Measurements from ENCODE around the gene ZNF18. TPM values are rescaled to one million over a fixed set of nuclear protein-coding genes. Genes with fewer than 3 reads are reported as not detected.
"Not testable (repeated sequence)": the region's sequence is repeated elsewhere in the genome, so short reads cannot be mapped to it uniquely, and the experiment has no call there.

The ZNF18 gene
- total RNA-seq, 3 donors from 2014 or later (not counting 1 experiment from before 2014, with no cell fraction given) = 16.8 to 20.8 (median 17.5) TPM

GRCh38 chr17:11943759-11944347 is 53.4 kb downstream of the ZNF18 start:
- Mint-ChIP-seq H3K27me3 (ENCODE audit: low read depth in 2 of 2) (peaks cover 0 to 3% of the 10 kb centered on the region in 2 donors), H3K4me3 (no peak overlapping the region), H3K4me1 (no peaks in the 10 kb centered on the region), H3K36me3 (no peaks in the 10 kb centered on the region), H3K27ac (no peak overlapping the region), H3K9me3 (no peaks in the 10 kb centered on the region)
- Histone ChIP-seq H3K27ac (ENCODE audit: low read length) (no peak overlapping the region), H3K27me3 (ENCODE audit: control insufficient read depth, insufficient read depth, low read length) (no peaks in the 10 kb centered on the region), H3K4me3 (ENCODE audit: low read length) (no peak overlapping the region), H3K9me3 (ENCODE audit: control insufficient read depth, insufficient read depth, low read length) (no peaks in the 10 kb centered on the region), H3K36me3 (ENCODE audit: control insufficient read depth, insufficient read depth, low read length) (no peaks in the 10 kb centered on the region), H3K4me1 (ENCODE audit: control insufficient read depth, insufficient read depth, low read length) (no peaks in the 10 kb centered on the region)
- ATAC-seq = no peak
- 90% methylated on average over 7 of the region's 7 CpGs for WGBS (ENCODE audit: insufficient coverage)
- TF ChIP-seq, protein P1, sequence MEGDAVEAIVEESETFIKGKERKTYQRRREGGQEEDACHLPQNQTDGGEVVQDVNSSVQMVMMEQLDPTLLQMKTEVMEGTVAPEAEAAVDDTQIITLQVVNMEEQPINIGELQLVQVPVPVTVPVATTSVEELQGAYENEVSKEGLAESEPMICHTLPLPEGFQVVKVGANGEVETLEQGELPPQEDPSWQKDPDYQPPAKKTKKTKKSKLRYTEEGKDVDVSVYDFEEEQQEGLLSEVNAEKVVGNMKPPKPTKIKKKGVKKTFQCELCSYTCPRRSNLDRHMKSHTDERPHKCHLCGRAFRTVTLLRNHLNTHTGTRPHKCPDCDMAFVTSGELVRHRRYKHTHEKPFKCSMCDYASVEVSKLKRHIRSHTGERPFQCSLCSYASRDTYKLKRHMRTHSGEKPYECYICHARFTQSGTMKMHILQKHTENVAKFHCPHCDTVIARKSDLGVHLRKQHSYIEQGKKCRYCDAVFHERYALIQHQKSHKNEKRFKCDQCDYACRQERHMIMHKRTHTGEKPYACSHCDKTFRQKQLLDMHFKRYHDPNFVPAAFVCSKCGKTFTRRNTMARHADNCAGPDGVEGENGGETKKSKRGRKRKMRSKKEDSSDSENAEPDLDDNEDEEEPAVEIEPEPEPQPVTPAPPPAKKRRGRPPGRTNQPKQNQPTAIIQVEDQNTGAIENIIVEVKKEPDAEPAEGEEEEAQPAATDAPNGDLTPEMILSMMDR (IDR thresholded peaks at IDR 0.05) = no peak
- no peak for DNase-seq
- intact Hi-C loops (cut with micrococcal nuclease) = no loop called here

- H3K9me3 ChIP-seq (ENCODE audit: control insufficient read depth, insufficient read depth, low read length); H3K27me3 Mint-ChIP-seq (ENCODE audit: low read depth in 2 of 2); DNase-seq; H3K9me3 Mint-ChIP-seq; intact Hi-C loops (cut with micrococcal nuclease); H3K36me3 ChIP-seq (ENCODE audit: control insufficient read depth, insufficient read depth, low read length); H3K27ac ChIP-seq (ENCODE audit: low read length); H3K4me3 ChIP-seq (ENCODE audit: low read length); H3K36me3 Mint-ChIP-seq; H3K4me3 Mint-ChIP-seq; H3K27me3 ChIP-seq (ENCODE audit: control insufficient read depth, insufficient read depth, low read length); H3K27ac Mint-ChIP-seq; H3K4me1 ChIP-seq (ENCODE audit: control insufficient read depth, insufficient read depth, low read length); ATAC-seq; H3K4me1 Mint-ChIP-seq: not testable (repeated sequence)
- 90% methylated on average over 9 of the region's 11 CpGs for WGBS (ENCODE audit: insufficient coverage)
Measured at GRCh38 chr17:11943086-11943485, 54.2 kb downstream of the ZNF18 start.

DNA sequence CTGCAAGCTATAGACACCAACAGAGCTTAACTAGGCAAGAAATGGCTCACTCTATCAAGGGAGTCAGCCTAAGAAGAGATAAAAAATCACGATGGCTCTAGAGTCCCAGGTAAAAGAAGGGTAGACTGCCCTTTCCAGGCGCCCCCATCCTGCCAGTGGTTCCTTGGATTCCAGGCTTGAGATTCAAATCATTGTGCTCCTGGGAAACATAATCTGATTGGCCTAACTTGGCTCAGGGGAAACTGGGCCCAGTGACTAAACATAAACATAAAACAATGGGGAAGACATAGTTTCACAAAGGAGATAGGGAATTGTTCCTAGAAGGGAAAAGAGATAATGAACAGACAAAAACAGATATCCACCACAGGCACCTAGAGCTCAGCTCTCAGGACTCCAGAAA is 56.4 kb downstream of the ZNF18 start:
- peaks cover 0 to 6% of the 10 kb centered on the region in 2 donors for H3K27me3 Mint-ChIP-seq (ENCODE audit: low read depth in 2 of 2)
- ATAC-seq (no peak), DNase-seq (no peak)
- intact Hi-C loops (cut with micrococcal nuclease) = no loop called here
- 76% methylated on average over 2 of the region's 2 CpGs for WGBS (ENCODE audit: insufficient coverage)
- H3K9me3 Mint-ChIP-seq = peaks cover 0 to 2% of the 10 kb centered on the region in 2 donors
- no peak overlapping the region for H3K27ac ChIP-seq (ENCODE audit: low read length)
- TF ChIP-seq, protein P1 (IDR thresholded peaks at IDR 0.05) = no peak
- no peaks in the 10 kb centered on the region for H3K36me3 ChIP-seq (ENCODE audit: control insufficient read depth, insufficient read depth, low read length)
- no peaks in the 10 kb centered on the region for H3K27me3 ChIP-seq (ENCODE audit: control insufficient read depth, insufficient read depth, low read length)
- H3K27ac Mint-ChIP-seq = no peak overlapping the region
- H3K4me1 Mint-ChIP-seq = no peaks in the 10 kb centered on the region
- no peak overlapping the region for H3K4me3 Mint-ChIP-seq
- no peaks in the 10 kb centered on the region for H3K4me1 ChIP-seq (ENCODE audit: control insufficient read depth, insufficient read depth, low read length)
- H3K4me3 ChIP-seq (ENCODE audit: low read length) = no peak overlapping the region
- H3K36me3 Mint-ChIP-seq = no peaks in the 10 kb centered on the region
- H3K9me3 ChIP-seq (ENCODE audit: control insufficient read depth, insufficient read depth, low read length) = no peaks in the 10 kb centered on the region

DNA sequence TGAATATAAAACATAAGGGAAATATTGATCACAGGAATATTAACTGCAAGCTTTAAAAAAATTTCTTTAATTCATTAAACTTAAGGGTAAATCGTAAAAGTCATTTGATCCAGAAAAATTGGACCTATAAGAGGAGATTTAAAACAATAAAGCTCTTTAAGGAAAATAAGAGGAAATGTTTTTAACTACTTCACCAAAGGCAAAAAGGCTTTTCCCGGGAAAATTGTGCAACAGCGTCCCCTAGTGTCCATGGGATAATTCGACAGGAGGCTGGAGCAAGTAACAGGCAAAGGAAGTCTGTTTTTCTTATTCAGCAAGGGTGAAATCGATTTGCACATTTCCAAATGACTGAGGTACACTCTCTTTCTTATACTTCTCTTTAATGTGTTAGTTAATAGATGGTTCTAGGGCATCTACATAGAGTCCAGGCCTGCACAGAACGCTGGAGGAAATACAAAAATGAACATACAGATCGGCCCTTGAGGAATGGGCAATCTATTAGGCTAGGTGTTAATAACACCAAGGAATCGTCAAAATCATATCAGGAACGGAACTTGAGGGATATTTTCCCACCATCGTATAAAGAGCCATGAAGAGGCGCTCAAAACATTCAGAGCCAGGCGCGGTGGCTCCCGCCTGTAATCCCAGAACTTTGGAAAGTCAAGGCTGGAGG is 61.4 kb downstream of the ZNF18 start:
- H3K36me3 ChIP-seq (ENCODE audit: control insufficient read depth, insufficient read depth, low read length) = no peaks in the 10 kb centered on the region
- H3K4me3 ChIP-seq (ENCODE audit: low read length) = no peak overlapping the region
- DNase-seq (no peak), ATAC-seq (no peak)
- no peak overlapping the region for H3K27ac ChIP-seq (ENCODE audit: low read length)
- TF ChIP-seq, protein P1 (IDR thresholded peaks at IDR 0.05) = no peak
- Mint-ChIP-seq H3K27ac (no peak overlapping the region), H3K27me3 (ENCODE audit: low read depth in 2 of 2) (peaks cover 0 to 6% of the 10 kb centered on the region in 2 donors), H3K36me3 (no peaks in the 10 kb centered on the region), H3K9me3 (peaks cover 0 to 2% of the 10 kb centered on the region in 2 donors), H3K4me1 (no peaks in the 10 kb centered on the region), H3K4me3 (no peak overlapping the region)
- no peaks in the 10 kb centered on the region for H3K27me3 ChIP-seq (ENCODE audit: control insufficient read depth, insufficient read depth, low read length)
- no peaks in the 10 kb centered on the region for H3K4me1 ChIP-seq (ENCODE audit: control insufficient read depth, insufficient read depth, low read length)
- intact Hi-C loops (cut with micrococcal nuclease) = no loop called here
- no peaks in the 10 kb centered on the region for H3K9me3 ChIP-seq (ENCODE audit: control insufficient read depth, insufficient read depth, low read length)
- 55% methylated on average over 12 of the region's 14 CpGs for WGBS (ENCODE audit: insufficient coverage)

Measured in natural killer cell (primary cell).